ENCODE data around the gene ATP4B.

ATP4B gene

GRCh38 chr13:113666329-113666670 is 8.3 kb upstream of the ATP4B start:
- H3K4me3 ChIP-seq (ENCODE audit: low read length, poor library complexity, severe bottlenecking): no peak overlapping the region
- no peaks in the 10 kb centered on the region for H3K4me1 ChIP-seq (ENCODE audit: insufficient read depth, low read length, poor library complexity, severe bottlenecking)
- TF ChIP-seq EZH2phosphoT487 (IDR thresholded peaks at IDR 0.05; ENCODE audit: borderline replicate concordance) (no peak), CTCF (conservative IDR thresholded peaks at IDR 0.05; ENCODE audit: low read length) (no peak)
- no peak overlapping the region for H3K9ac ChIP-seq (ENCODE audit: low read depth, low read length, poor library complexity, severe bottlenecking)
- no peaks in the 10 kb centered on the region for H4K20me1 ChIP-seq (ENCODE audit: insufficient read depth, low read length, poor library complexity, severe bottlenecking)
- H3K9me2 ChIP-seq (replicated peaks; ENCODE audit: low read depth, low read length): no peaks in the 10 kb centered on the region
- no peak overlapping the region for H3K4me2 ChIP-seq (ENCODE audit: low read depth, low read length, poor library complexity, severe bottlenecking)
- no peaks in the 10 kb centered on the region for H3F3A ChIP-seq (ENCODE audit: low read depth)
- H3K9me3 ChIP-seq (ENCODE audit: insufficient read depth, low read depth, low read length): no peaks in the 10 kb centered on the region
- H3K36me3 ChIP-seq (ENCODE audit: insufficient read depth, low read length): no peaks in the 10 kb centered on the region
- no peaks in the 10 kb centered on the region for H3K79me2 ChIP-seq (ENCODE audit: insufficient read depth, low read length)
- no peak overlapping the region for H2AFZ ChIP-seq (ENCODE audit: low read length)
- H3K27me3 ChIP-seq (ENCODE audit: insufficient read depth, low read length, poor library complexity, severe bottlenecking): no peaks in the 10 kb centered on the region

GRCh38 chr13:113665597-113666328 is 7.8 kb upstream of the ATP4B start:
- no peak overlapping the region for H2AFZ ChIP-seq (ENCODE audit: low read length)
- no peak for TF ChIP-seq CTCF (conservative IDR thresholded peaks at IDR 0.05; ENCODE audit: low read length)
- no peak for TF ChIP-seq EZH2phosphoT487 (IDR thresholded peaks at IDR 0.05; ENCODE audit: borderline replicate concordance)
- no peak overlapping the region for H3K9ac ChIP-seq (ENCODE audit: low read depth, low read length, poor library complexity, severe bottlenecking)
- H3K36me3 ChIP-seq (ENCODE audit: insufficient read depth, low read length): no peaks in the 10 kb centered on the region
- no peaks in the 10 kb centered on the region for H3F3A ChIP-seq (ENCODE audit: low read depth)
- no peaks in the 10 kb centered on the region for H3K79me2 ChIP-seq (ENCODE audit: insufficient read depth, low read length)
- H3K4me3 ChIP-seq (ENCODE audit: low read length, poor library complexity, severe bottlenecking): no peak overlapping the region
- H3K9me2 ChIP-seq (replicated peaks; ENCODE audit: low read depth, low read length): no peaks in the 10 kb centered on the region
- no peaks in the 10 kb centered on the region for H3K4me1 ChIP-seq (ENCODE audit: insufficient read depth, low read length, poor library complexity, severe bottlenecking)
- H3K27me3 ChIP-seq (ENCODE audit: insufficient read depth, low read length, poor library complexity, severe bottlenecking): no peaks in the 10 kb centered on the region
- H3K4me2 ChIP-seq (ENCODE audit: low read depth, low read length, poor library complexity, severe bottlenecking): no peak overlapping the region
- no peaks in the 10 kb centered on the region for H3K9me3 ChIP-seq (ENCODE audit: insufficient read depth, low read depth, low read length)
- H4K20me1 ChIP-seq (ENCODE audit: insufficient read depth, low read length, poor library complexity, severe bottlenecking): no peaks in the 10 kb centered on the region

- Histone ChIP-seq H3K79me2 (ENCODE audit: insufficient read depth, low read length) (no peaks in the 10 kb centered on the region), H3K27me3 (ENCODE audit: insufficient read depth, low read length, poor library complexity, severe bottlenecking) (no peaks in the 10 kb centered on the region), H4K20me1 (ENCODE audit: insufficient read depth, low read length, poor library complexity, severe bottlenecking) (no peaks in the 10 kb centered on the region), H3K4me2 (ENCODE audit: low read depth, low read length, poor library complexity, severe bottlenecking) (no peak overlapping the region), H3K9me3 (ENCODE audit: insufficient read depth, low read depth, low read length) (no peaks in the 10 kb centered on the region), H2AFZ (ENCODE audit: low read length) (no peak overlapping the region), H3K36me3 (ENCODE audit: insufficient read depth, low read length) (no peaks in the 10 kb centered on the region), H3K4me3 (ENCODE audit: low read length, poor library complexity, severe bottlenecking) (no peak overlapping the region), H3K4me1 (ENCODE audit: insufficient read depth, low read length, poor library complexity, severe bottlenecking) (no peaks in the 10 kb centered on the region), H3K9ac (ENCODE audit: low read depth, low read length, poor library complexity, severe bottlenecking) (no peak overlapping the region), H3F3A (ENCODE audit: low read depth) (no peaks in the 10 kb centered on the region), H3K9me2 (replicated peaks; ENCODE audit: low read depth, low read length) (no peaks in the 10 kb centered on the region)
- TF ChIP-seq EZH2phosphoT487 (IDR thresholded peaks at IDR 0.05; ENCODE audit: borderline replicate concordance): no peak
- no peak for TF ChIP-seq CTCF (conservative IDR thresholded peaks at IDR 0.05; ENCODE audit: low read length)
Observed at GRCh38 chr13:113664751-113665596, 7.0 kb upstream of the ATP4B start.
